ENCODE measurements around the gene NSD2.

DNA sequence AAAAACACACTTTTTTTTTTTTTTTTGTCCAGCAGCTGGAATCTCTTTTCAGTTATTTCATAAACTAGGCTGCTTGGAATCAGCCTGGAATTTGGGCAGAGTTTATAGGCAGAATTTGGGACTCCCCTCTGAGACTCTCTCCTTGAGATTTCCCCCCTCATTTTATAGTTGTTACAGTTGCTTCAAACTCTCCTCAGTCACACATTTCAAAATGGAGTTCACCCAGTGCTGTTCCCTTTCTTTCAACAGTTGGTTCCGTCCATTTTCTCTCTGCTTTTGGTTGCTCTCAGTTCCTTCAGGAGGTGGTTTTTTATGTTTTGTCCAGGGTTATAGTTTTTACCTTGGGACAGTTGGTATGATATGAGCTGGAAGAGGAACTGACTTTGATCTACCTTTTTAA is 27.5 kb downstream of the NSD2 start:
- TF ChIP-seq POLR2AphosphoS5 (IDR thresholded peaks at IDR 0.05; ENCODE audit: borderline replicate concordance, low read depth, low read length), result no peak
- no peak for TF ChIP-seq EZH2 (IDR thresholded peaks at IDR 0.05)
- no peak for TF ChIP-seq FOXP2 (optimal IDR thresholded peaks at IDR 0.05; ENCODE audit: control extremely low read depth, extremely low read length, insufficient read depth)
